Loucy (cell line): Measurements from ENCODE around the gene AZGP1.
A peak's percentile ranks its signal among the peaks of the same experiment; 100 is the strongest.

Source experiments
- H2AFZ ChIP-seq: fragments of 200-600 bp; sonication (generic); 2 replicates; pipeline ENCODE4 v1.6.0; 2016; ENCODE audit warnings: antibody characterized with exemption, mild to moderate bottlenecking, low read length, moderate library complexity
- H3F3A ChIP-seq: fragments of 200-600 bp; 2 replicates; pipeline ENCODE4 v1.6.0; 2016; ENCODE audit warnings: antibody characterized with exemption, low read depth, mild to moderate bottlenecking
- H3K27me3 ChIP-seq: fragments of 200-600 bp; sonication (generic); 2 replicates; pipeline ENCODE4 v1.6.1; 2014; ENCODE audit warnings: low read length, mild to moderate bottlenecking; ENCODE audit not compliant: insufficient read depth, poor library complexity, severe bottlenecking
- H3K36me3 ChIP-seq: fragments of 200-600 bp; sonication (generic); 2 replicates; pipeline ENCODE4 v1.6.1; 2016; ENCODE audit warnings: low read length; ENCODE audit not compliant: insufficient read depth
- H3K4me1 ChIP-seq: fragments of 200-600 bp; sonication (generic); 2 replicates; pipeline ENCODE4 v1.5.1; 2014; ENCODE audit warnings: low read length, mild to moderate bottlenecking; ENCODE audit not compliant: insufficient read depth, poor library complexity, severe bottlenecking
- H3K4me2 ChIP-seq: fragments of 200-600 bp; sonication (generic); 2 replicates; pipeline ENCODE4 v1.6.0; 2014; ENCODE audit warnings: antibody characterized with exemption, low read length, low read depth, mild to moderate bottlenecking; ENCODE audit not compliant: poor library complexity, severe bottlenecking
- H3K4me3 ChIP-seq: fragments of 200-600 bp; sonication (generic); 2 replicates; pipeline ENCODE4 v1.5.1; 2014; ENCODE audit warnings: low read length, mild to moderate bottlenecking, mixed read lengths; ENCODE audit not compliant: poor library complexity, severe bottlenecking
- H3K79me2 ChIP-seq: fragments of 200-600 bp; sonication (generic); 2 replicates; pipeline ENCODE4 v1.6.1; 2014; ENCODE audit warnings: low read length; ENCODE audit not compliant: insufficient read depth
- H3K9ac ChIP-seq: fragments of 200-600 bp; sonication (generic); 2 replicates; pipeline ENCODE4 v1.6.0; 2014; ENCODE audit warnings: mild to moderate bottlenecking, low read depth, low read length, moderate library complexity; ENCODE audit not compliant: poor library complexity, severe bottlenecking
- H3K9me2 ChIP-seq: fragments of 200-600 bp; sonication (generic); replicated peaks from 2 replicates; pipeline ENCODE4 v1.6.1; 2016; ENCODE audit warnings: low read depth, low read length, mixed read lengths
- H3K9me3 ChIP-seq: fragments of 200-600 bp; sonication (generic); 2 replicates; pipeline ENCODE4 v1.6.1; 2014; ENCODE audit warnings: mild to moderate bottlenecking, antibody characterized with exemption, low read length, low read depth; ENCODE audit not compliant: insufficient read depth
- H4K20me1 ChIP-seq: fragments of 200-600 bp; sonication (generic); 2 replicates; pipeline ENCODE4 v1.6.0; 2014; ENCODE audit warnings: antibody characterized with exemption, low read length, mild to moderate bottlenecking; ENCODE audit not compliant: insufficient read depth, poor library complexity, severe bottlenecking
- EZH2phosphoT487 ChIP-seq: fragments of 200-600 bp; IDR thresholded peaks from 2 replicates; pipeline ENCODE4 v1.6.1; 2018; ENCODE audit warnings: antibody characterized with exemption, mild to moderate bottlenecking, moderate library complexity, borderline replicate concordance
- TF ChIP-seq, protein P1 (sequence below): fragments of 200-600 bp; sonication (generic); conservative IDR thresholded peaks from 2 replicates; pipeline ENCODE4 v1.5.1; 2014; ENCODE audit warnings: mild to moderate bottlenecking, antibody characterized with exemption, low read length

The AZGP1 gene

DNA sequence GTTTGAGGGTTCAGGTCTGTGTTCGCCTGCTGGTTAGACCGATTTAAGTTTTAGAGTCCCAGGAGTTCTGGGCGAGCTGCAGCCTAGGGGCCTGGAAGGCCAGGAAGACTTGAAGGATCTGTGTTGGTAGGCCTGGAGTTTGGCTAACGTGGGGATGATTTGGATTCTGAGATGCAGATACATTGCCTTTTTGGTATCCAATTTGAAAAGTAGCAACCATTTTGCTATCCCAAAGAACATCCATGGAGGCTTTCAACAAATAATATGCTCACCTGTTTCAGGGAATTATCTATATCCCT, 56.1 kb downstream of the AZGP1 start:
- H3K36me3 ChIP-seq, result no peaks in the 10 kb centered on the region
- no peak for TF ChIP-seq EZH2phosphoT487
- TF ChIP-seq, protein P1, sequence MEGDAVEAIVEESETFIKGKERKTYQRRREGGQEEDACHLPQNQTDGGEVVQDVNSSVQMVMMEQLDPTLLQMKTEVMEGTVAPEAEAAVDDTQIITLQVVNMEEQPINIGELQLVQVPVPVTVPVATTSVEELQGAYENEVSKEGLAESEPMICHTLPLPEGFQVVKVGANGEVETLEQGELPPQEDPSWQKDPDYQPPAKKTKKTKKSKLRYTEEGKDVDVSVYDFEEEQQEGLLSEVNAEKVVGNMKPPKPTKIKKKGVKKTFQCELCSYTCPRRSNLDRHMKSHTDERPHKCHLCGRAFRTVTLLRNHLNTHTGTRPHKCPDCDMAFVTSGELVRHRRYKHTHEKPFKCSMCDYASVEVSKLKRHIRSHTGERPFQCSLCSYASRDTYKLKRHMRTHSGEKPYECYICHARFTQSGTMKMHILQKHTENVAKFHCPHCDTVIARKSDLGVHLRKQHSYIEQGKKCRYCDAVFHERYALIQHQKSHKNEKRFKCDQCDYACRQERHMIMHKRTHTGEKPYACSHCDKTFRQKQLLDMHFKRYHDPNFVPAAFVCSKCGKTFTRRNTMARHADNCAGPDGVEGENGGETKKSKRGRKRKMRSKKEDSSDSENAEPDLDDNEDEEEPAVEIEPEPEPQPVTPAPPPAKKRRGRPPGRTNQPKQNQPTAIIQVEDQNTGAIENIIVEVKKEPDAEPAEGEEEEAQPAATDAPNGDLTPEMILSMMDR, result no peak
- peaks cover 41% of the 10 kb centered on the region for H3K4me1 ChIP-seq
- peak overlapping the region; percentile 91 for H3K9ac ChIP-seq
- H3K79me2 ChIP-seq, result peaks cover 55% of the 10 kb centered on the region
- peak overlapping the region; percentile 93 for H3K4me2 ChIP-seq
- H3K9me2 ChIP-seq, result no peaks in the 10 kb centered on the region
- peak overlapping the region; percentile 95 for H2AFZ ChIP-seq
- no peaks in the 10 kb centered on the region for H3K9me3 ChIP-seq
- H3F3A ChIP-seq, result no peaks in the 10 kb centered on the region
- H3K27me3 ChIP-seq, result peaks cover 21% of the 10 kb centered on the region
- peaks cover 36% of the 10 kb centered on the region for H4K20me1 ChIP-seq
- peak overlapping the region; percentile 98 for H3K4me3 ChIP-seq

DNA sequence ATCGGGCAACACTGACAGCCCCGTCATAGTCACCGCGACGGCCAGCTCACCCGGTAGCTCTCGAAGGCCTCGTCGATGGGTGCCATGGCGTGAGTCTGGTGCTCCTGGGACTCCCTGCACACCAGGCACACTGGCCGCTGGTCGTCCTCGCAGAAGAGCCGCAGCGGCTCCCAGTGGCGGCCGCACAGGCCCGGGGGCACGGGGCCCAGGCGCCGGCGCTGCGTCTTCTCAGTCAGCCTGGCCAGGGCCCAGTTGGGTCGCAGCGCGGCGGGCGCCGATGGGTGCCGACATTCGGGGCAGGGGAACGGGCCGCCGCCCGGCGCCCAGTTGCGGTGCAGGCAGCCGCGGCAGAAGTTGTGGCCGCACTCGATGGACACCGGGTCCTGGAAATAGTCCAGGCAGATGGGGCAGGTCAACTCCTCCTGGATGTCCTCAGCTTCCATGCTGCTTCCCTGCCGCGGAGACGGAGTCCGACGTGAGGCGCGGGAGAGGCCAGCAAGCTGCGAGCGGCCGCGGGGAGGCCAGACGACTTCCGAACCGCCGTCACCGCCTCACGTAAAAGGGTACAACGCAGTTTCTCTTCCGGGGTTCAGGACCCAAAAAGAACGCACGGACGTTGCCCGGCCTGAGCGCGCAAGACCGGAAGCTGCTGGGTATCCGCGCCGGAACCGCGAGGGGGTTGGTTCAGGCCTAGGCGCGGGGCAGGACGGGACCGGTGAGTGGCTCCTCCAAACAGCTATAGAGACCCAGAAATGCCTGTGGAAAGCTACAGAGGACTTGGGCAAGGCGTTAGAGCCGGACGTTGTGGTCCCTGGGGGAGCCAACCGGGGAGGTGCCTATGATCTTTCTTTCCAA, 56.6 kb downstream of the AZGP1 start, which contains the start of gene TRIM4:
Gene TRIM4 (minus strand): TSS at position 572 of the 855 bp plus-strand sequence. CDS start 129 bp downstream, at position 443.
- Histone ChIP-seq H3K9me2 (no peaks in the 10 kb centered on the region), H3K36me3 (no peaks in the 10 kb centered on the region), H2AFZ (peak within 1 kb of the TSS; percentile 95), H3K4me3 (peak within 1 kb of the TSS; percentile 98), H3K79me2 (peaks cover 59% of the 10 kb centered on the region), H3K9me3 (no peaks in the 10 kb centered on the region), H3K4me1 (peaks cover 41% of the 10 kb centered on the region), H3F3A (no peaks in the 10 kb centered on the region), H3K4me2 (peak within 1 kb of the TSS; percentile 93), H3K27me3 (peaks cover 15% of the 10 kb centered on the region), H4K20me1 (peaks cover 36% of the 10 kb centered on the region), H3K9ac (peak within 1 kb of the TSS; percentile 91)
- TF ChIP-seq, protein P1, result peak; percentile 32; the same call in 1 of the 2 replicates
- no peak for TF ChIP-seq EZH2phosphoT487
